GM12864 (cell line): ENCODE data around the gene CREG2.

Experiments
- DNase-seq: peaks from one replicate; pipeline ENCODE4 v3.0.0-alpha.2; 2011; ENCODE audit warnings: low read depth
- H3K4me3 ChIP-seq: 2 replicates; pipeline ENCODE4 v1.5.1; 2011; ENCODE audit warnings: mild to moderate bottlenecking, low read depth, low read length, control low read depth
- TF ChIP-seq, protein P1 (sequence below): IDR thresholded peaks from 2 replicates; pipeline ENCODE4 v1.5.1; 2011; ENCODE audit warnings: low read depth, mild to moderate bottlenecking, moderate library complexity, low read length, control low read depth, inconsistent platforms; ENCODE audit errors: missing control alignments

Gene CREG2

DNA sequence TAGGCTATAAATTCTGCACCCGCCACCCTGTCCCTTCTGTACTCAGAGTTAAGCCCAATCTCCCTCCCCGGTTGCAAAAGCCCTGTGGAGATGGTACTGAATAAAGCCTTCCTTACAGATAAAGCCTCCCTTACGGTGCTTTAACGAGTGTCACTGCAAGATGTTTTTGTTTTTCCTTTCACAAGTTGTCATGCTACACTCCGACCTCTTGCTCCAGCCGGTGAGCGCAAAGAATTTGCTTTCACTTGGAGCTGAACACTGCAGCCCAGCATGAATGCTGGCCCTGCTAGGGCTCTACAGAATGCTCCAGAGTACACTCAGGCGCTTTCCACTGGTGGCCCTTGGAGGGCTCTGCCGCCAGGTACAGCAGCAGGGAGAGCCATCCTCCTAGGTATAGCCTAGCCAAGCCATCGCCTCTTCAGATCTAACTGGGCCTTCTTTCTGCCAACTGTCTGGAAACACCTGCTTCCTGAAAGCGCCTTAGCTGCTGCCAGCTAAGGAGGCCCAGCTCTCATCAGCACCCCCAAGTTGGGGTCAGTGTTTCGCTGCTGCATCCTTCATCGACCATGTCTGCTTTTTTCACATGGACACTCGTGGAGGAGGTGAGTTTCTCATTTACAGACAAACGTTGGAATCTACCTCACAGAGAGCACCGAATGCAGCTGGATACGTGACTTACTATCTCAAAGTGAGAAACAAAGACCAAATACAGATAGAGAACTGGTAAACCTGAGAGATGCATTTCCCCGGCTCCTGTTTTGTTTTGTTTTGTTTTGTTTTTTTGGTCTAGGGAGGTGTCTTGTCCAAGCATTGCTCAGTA is 13.4 kb upstream of the CREG2 start:
- H3K4me3 ChIP-seq: no peak overlapping the region
- no peak for DNase-seq
- TF ChIP-seq, protein P1, sequence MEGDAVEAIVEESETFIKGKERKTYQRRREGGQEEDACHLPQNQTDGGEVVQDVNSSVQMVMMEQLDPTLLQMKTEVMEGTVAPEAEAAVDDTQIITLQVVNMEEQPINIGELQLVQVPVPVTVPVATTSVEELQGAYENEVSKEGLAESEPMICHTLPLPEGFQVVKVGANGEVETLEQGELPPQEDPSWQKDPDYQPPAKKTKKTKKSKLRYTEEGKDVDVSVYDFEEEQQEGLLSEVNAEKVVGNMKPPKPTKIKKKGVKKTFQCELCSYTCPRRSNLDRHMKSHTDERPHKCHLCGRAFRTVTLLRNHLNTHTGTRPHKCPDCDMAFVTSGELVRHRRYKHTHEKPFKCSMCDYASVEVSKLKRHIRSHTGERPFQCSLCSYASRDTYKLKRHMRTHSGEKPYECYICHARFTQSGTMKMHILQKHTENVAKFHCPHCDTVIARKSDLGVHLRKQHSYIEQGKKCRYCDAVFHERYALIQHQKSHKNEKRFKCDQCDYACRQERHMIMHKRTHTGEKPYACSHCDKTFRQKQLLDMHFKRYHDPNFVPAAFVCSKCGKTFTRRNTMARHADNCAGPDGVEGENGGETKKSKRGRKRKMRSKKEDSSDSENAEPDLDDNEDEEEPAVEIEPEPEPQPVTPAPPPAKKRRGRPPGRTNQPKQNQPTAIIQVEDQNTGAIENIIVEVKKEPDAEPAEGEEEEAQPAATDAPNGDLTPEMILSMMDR: no peak

DNA sequence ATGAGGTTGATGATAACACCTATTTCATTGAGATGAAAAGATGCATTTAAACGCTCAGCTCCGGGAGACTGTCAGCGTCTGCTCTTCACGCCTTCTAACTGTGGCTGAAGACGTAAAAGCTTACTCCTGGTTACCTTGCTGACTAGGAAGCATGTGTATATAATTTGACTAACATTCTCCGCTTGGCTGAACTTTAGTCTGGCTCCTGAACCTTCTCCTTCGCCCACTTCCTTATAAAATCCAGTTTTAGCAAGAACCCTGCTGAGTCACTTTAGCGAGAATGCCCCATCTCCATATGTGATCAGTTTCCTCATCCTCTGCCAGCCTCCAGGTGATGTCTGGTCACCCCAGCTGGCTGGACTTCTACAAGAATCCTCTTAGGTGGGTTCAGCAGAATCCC is 12.7 kb upstream of the CREG2 start:
- TF ChIP-seq, protein P1: no peak
- H3K4me3 ChIP-seq: no peak overlapping the region
- no peak for DNase-seq

DNA sequence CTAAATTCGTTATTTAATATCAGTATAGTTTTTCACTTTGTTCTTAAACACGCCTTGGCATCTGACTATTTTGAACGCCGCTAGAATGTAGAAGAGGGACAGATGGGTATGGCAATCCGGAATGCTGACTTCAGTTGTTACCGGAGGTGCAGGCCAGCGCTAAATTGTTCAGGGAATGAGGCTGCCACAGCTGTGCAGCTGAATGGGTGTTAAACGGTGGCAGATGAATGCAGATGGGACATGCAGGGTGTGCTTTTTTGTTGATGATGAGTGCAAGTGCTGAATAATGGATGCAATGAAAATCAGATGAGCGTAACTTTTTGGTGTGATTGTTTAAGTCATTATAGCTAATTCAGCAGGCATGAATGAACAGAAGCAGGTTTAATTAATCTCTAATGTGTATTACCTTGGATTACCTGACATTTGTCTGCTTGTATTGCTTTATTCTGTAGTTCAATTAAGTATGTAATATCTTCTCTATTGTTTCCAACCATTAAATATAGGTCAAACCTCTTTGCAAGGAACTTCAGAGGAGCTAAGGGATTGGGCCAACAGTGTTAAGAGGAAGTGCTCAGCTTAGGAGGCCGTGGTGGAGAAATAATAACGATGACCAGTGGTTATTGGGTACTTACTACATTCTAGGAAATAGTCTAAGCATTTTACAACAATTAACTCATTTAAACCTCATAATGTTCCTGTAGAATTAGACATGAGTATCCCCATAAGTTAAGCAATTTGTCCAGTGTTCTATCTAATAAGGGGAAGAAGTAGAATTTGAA is 11.9 kb upstream of the CREG2 start:
- TF ChIP-seq, protein P1: no peak
- H3K4me3 ChIP-seq: no peak overlapping the region
- DNase-seq: no peak

DNA sequence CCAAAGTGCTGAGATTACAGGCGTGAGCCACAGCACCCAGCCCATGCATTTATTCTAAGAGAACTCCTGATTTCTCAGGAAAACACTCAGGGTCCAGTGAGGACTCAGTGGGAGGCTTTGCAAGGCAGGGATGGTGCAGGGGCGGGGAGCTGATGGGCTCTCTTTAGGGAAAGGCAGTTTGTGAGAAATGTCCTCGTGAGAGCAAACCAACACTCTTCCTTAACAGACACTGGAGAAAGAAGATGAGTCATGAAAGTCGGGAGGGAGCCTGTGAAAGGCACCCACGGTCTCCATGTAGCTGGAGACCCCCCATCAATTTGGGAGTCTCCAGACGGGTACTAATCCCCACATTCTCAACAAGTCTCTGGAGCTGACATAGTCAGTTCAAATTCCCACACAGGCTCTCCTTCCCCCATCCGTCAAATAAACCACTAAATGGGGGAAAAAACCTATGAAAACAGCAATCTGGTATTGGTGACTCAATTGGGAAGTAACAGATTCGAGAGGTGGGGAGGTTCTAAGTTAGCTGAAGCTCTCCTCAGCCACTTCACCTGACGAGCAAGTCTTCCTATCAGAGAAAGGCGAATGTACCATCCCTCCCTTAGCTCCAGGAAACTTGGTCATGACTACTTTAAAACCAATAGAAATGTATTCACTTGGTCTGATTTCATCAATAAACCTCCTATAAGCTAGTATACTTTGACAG is 11.0 kb upstream of the CREG2 start:
- DNase-seq: no peak
- H3K4me3 ChIP-seq: no peak overlapping the region
- TF ChIP-seq, protein P1: no peak

DNA sequence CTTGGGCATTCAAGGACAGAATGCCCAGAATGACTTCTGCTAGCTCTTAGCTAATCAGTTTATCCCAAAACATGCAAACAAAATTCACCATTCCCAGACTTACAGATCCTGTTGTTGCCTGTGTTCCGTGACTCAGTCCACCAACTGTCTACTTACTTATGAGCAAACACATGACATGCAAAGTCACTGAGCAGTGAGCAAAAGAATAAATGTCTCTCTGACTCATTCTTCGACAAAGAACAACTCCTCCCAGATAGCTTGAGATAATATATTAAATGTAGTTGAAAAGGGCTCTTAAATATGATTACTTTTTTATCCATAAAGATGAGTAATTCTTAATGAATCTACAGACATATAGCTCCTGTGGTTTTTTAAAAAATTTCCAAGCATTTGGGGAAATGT is 9.0 kb upstream of the CREG2 start:
- DNase-seq: no peak
- no peak overlapping the region for H3K4me3 ChIP-seq
- TF ChIP-seq, protein P1: no peak

DNA sequence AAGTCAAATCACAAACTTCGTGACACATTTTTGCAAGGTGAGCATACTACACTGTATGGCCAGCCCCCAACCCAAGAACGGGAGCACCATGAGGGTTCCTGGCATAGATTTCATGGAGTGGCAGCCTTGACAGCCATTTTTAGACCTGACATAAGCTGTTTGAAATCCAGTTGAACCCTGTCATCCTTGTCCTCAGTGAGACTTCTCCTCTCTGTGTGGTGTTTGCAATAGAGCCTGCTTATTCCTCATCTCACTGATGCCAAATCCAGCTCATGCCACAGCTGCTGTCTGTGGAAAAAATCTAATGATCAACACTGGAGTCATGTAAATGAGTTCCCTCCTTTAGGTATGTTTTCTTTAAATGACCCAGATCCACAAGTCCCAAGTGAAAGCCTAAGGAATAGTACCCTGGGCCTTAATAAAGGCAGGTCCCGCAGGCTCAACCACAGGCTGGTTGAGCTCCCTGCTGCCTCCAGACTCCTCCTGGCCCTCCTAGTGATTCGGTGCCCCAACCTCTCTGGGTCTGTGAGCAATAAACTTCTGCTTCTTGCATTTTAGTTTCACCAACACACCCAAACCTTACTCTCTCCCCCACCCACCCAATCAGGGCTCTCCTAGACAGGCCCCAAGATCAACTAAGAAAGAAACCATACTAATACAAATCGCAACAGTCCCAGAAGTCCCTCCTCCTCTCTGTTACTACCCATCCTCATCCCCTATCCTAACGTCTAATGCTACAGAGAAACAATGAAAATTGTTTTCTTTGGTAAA is 8.4 kb upstream of the CREG2 start:
- DNase-seq: no peak
- TF ChIP-seq, protein P1: no peak
- H3K4me3 ChIP-seq: no peak overlapping the region
